HG03025 (cell line): ENCODE data around the gene SFXN1.
"Not testable (repeated sequence)": the region's sequence is repeated elsewhere in the genome, so short reads cannot be mapped to it uniquely, and the experiment has no call there.

Source experiments
- ATAC-seq: cut with Tn5 transposase; IDR thresholded peaks from one replicate; pipeline ENCODE4 v1.9.1; 2021; ENCODE audit warnings: mild to moderate bottlenecking, moderate library complexity; ENCODE audit not compliant: unreplicated experiment, low FRiP score

Gene SFXN1, protein sequence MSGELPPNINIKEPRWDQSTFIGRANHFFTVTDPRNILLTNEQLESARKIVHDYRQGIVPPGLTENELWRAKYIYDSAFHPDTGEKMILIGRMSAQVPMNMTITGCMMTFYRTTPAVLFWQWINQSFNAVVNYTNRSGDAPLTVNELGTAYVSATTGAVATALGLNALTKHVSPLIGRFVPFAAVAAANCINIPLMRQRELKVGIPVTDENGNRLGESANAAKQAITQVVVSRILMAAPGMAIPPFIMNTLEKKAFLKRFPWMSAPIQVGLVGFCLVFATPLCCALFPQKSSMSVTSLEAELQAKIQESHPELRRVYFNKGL

DNA sequence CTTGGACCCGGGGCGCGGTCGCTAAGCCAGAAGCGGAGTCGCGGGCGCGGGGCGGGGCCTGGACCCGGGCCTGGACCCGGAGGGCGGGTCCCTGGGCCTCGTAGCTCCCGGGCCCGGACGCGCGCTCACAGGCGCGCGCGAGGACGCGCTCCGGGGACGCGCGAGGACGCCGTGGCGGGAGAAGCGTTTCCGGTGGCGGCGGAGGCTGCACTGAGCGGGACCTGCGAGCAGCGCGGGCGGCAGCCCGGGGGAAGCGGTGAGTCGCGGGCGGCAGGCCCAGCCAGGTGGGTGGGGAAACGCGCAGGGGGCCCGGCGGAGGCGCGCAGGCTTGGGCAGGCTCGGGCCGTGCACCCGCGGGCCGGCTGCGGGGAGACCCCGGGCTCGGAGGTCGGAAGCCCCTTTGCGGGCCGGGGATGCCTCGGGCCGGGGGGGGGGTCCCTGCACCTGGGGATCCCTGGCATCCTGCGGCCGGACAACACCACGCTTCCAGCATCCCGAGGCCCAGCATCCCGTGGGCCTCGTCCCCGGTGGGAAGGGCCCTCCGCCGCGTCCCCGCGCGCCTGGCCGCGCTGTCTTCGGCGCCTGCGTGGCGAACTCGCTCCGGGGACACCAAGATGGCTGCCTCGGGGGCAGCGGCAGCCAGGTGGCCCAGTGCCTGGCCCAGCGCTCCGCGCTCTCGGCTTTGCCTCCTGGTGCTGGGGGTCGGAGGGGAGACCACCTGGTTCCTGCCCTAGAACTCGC, at the start of gene SFXN1:
Gene SFXN1 (plus strand): TSS at position 177 of the 741 bp plus-strand sequence. CDS start 13,544 bp downstream, outside the sequence.
- ATAC-seq, result peak; percentile 77

- no peak for ATAC-seq
These were observed 43.6 kb upstream of the SFXN1 start for GRCh38 chr5:175434800-175435199.

DNA sequence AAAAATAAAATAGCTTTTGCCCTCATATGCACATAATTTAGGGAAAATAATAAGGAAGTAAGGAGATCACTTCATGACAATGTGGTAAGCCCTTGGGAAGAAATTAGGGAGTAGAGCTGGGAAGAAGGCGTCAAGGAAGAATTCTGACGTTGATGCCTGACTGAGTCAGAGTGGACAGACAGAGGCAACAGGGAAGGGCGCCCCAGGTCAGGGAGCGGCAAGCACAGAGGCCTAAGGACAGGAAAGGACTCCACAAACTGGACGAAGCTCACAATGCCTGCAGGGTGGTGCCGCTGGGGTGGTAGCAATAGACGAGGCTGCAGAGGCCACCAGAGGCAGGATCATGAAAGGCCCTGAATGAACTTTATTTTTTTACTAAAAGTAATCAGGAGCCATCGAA, 42.0 kb upstream of the SFXN1 start:
- ATAC-seq, result no peak

DNA sequence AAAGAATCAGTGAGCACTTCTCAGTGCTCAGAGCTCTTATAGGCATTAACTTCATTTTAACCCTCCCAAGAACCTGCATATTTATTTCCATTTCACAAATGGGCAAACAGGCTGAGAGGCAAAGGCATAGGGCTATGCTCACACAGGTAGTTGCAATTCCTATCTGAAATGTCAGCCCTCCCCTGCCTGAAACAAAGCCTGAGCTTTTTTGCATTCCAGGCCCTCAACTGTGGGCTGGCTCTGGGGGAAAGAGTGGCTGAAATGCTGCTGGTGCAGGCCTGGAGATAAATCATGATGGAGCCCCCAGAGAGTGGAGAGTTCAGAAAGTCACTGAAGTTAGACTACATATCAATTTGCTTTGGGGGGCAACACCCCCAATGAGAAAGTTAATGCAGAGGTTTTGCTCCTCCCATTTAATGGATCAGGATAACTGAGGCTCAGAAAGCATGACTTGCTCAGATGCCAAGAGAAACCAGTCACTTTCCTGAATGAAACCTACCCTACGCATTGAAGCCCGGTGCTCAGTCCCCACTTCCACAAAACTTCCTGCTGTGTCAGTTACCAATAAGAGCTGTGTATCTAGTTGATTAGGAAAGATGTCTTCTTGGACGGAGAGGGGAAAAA, 40.0 kb upstream of the SFXN1 start:
- no peak for ATAC-seq

DNA sequence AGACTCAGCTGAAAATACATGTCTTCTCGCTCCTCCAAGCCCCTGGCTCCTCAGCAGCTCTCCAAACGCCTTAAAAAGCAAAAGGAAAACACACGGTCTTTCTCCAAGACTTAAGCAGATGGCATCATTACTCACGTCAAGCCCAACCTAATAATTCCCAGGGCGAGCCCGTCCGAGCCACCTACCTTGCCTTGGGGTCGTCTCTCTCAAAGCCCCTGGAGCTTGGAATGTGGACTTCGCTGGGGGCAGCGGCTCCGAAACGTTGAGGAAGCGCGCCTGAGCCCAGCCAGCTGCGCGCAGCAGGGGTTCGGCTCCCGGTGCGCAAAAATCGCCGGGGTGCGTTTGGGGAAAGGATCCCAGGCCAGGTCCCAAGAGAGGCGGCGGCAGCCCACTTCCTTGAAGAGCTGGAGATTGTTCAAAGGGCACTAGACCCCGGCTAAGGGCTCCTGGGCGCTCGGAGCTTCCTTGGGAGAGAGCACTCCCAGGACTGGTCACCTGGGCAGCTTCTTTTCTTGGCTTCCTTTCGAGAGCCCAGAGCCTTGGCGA, 34.8 kb upstream of the SFXN1 start:
- no peak for ATAC-seq

DNA sequence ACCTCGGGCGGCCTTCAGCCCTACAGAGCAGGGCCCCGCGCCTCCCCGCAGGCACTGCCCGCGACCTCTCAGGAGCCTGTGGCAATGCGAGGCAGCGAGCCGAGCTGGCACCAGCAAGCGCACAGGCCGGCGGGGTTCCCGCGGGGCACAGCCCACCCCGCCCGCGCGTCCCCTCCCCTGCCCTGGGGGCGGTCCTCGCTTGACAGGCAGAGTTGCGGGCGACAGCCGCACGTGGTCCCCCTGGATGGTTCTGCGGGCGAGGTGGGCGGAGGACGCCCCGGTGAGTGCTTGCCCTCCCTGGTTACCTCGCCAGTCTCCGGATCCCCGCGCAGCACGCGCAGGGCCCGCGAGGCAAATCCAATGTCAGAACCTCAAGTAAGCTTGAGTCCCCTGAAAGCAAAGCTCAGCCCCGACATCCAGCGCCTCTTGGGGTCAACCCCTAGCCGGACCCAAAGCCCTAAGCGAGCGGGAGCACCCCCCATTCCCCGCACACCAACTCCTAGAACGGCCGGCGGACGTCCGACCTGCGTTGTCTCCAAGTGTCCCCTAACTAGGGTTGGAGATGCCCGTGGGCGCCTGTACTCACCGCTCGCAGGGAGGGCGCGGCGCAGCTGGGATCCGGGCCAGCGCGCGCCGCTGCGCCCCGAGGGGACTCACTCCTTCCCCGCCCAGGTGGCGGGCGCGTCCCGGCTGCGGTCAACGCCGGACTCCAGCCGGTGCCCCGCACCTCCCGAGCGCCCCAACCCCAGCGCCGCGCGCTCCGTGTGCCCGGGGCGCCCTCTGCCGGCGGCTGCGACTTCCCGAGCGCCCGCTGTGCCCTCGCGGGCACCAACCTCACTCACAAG, 34.1 kb upstream of the SFXN1 start, which contains the start of gene DRD1:
Gene DRD1 (minus strand): TSS at position 123 of the 845 bp plus-strand sequence. CDS start 1,083 bp downstream, outside the sequence.
- ATAC-seq, result no peak

- ATAC-seq, result no peak
These were observed 33.4 kb upstream of the SFXN1 start for GRCh38 chr5:175444905-175445456.

DNA sequence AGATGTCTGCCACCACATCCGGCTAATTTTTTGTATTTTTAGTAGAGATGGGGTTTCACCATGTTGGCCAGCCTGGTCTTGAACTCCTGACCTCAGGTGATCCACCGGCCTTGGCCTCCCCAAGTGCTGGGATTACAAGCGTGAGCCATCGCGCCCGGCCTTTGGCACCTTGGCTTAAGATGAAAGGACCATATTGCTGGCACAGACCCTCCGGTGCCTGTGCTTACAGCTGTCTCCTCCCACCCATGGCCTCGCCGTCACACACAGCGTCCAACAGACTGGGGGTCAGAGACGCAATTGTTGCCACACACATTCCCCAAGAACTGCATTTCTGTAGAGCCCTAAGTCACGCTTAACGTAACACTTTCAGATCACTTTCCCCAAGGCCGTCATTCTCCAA, 32.0 kb upstream of the SFXN1 start:
- ATAC-seq, result not testable (repeated sequence)

DNA sequence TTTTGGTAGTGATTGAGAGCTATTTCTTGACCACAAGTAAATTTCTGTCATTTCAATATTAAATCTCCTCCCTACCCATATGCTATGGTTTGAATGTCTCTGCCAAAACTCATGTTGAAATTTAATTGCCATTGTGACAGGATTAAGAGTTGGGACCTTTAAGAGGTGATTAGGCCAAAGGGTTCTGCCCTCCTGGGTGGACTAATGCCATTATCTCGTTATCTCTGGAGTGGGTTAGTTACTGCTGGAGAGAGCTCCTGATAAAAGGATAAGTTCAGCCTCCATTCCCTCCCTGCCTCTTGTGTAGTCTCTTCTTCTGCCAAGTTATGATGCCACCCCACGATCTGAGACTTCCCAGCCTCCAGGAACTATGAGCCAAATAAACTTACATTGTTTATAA, 30.8 kb upstream of the SFXN1 start:
- ATAC-seq, result no peak

DNA sequence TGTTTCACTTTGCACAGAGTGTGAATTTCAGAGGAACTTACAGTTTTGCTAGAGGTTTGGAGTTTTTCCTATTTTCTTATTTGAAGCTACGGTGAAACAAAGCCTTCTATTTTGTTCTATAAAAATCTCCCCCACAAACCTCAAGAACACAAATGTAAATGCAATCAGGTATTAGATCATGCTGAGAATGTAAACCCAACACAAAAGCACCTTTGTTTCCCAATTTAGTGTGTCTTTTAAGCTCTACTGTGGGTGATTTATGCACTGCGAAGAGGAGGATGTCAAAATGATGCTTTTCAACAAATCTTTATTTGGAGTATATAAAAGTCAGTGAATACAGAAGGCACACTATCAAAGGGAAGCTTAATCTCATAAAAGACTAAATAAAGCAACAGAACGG, 30.1 kb upstream of the SFXN1 start:
- ATAC-seq, result no peak

- ATAC-seq, result no peak
These were observed 26.2 kb upstream of the SFXN1 start for GRCh38 chr5:175452166-175452565.

- ATAC-seq, result not testable (repeated sequence)
These were observed 24.0 kb upstream of the SFXN1 start for GRCh38 chr5:175454338-175454737.

DNA sequence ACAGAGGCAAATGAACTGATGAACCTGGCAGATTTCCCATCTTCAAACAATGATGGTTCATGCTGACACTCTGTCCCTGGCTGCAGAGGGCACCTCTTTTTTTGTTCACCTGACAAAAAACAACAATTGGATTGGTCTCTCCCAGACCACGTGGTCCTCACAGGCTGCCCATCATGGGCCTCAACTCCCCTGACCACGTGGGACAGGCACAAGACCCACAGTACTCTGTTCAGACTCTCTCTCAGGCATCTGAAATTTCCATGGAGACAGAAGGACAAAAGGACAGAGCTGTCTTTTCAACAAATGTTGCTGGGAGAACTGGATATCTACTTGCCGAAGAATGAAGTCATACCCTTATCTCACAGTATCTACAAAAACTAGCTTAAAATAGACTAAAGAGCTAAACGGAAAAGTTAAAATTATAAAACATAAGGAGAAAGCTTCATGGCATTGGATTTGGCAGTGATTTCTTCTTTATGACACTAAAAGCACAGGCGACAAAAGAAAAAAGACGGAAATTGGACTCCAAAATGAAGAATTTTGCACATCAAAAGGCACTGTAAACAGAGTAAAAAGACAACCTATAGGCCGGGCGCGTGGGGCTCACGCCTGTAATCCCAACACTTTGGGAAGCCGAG, 22.1 kb upstream of the SFXN1 start:
- ATAC-seq, result no peak

- peak; percentile 80 for ATAC-seq
These were observed 20.9 kb upstream of the SFXN1 start for GRCh38 chr5:175457466-175457865.

- ATAC-seq, result no peak
These were observed 18.2 kb upstream of the SFXN1 start for GRCh38 chr5:175460126-175460525.

DNA sequence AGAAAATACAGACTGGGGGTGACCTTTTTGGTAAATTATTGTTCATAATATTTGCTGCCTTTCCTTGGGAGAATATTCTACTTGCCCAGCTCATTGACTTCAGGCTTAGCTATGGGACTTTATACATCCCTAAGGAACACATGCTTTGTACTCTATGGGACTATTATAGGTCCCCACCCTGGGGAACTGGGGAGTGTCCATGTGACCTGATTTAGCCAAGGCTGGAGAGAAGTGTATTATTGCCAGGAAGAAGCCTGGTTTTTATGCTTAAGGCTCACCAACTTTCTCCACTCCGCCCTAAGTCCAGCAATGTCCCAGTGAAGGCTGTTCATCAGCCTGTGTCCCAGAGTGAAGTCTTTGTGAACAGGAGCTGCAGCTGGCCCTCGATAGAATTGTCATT, 17.8 kb upstream of the SFXN1 start:
- no peak for ATAC-seq

DNA sequence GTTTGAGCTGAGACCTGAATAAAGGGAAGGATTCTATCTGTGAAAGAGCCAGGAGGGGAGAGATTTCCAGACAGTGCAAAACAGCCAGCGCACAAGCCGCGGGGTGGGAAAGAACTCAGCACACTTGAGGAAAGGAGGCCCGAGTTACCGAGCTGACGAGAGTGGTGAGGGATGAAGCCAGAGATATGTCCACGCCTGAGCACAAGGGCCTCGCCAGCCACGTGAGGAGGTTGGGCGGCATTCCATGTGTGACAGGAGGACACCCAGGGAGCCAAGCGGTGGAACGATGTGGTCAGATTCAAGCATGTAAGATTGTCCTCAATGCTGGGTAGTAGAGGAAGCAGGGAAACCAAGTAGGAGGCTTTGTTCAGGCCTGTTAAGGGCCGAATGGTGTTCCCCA, 17.0 kb upstream of the SFXN1 start:
- ATAC-seq, result no peak

DNA sequence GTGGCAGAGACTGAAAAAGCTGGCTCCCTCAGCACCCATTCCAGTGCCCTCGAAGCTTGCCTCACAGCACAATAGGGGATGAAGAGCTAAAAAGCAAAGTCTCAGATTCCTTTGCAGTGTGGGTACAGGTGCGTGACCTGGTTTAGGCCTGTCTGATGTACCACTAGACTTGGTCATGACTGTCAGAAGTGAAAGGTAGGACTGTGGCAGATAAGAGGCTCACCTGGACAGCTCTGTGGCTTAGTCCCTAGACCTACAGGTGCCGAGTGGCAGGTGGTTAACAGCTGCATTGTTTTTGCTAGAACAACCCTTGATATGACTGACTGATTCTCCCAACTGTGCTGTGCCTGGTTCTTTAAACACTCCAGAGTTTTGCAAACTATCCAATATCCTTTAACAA, 14.7 kb upstream of the SFXN1 start:
- no peak for ATAC-seq
